NCI-H2227 treated with DMSO at 0.1 percent for 48 hours (cell line): ENCODE measurements around the gene AGPAT3.

Experiments
- DNase-seq: peaks from one replicate; lab custom pipeline; 2025; lab: John Stamatoyannopoulos, UW

Gene AGPAT3

DNA sequence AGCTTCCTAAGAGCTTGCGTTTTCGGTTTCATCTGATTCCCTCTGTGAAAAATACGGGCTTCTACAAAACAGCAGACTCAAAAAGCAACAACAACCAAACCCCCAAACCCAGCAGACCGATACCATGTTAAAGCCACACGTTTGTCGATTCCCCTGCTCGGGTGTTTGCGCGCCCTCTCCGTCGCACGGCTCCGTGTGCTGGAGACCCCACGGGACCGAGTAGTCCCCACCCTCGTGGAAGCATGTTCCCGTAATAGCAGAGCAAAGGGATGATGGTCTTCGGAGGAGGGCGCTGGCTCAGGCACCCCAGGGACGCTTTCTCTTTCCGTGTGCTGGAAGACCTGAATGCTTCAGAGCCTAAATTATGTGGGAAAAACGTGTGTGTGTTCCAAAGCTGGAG lies 42.7 kb downstream of the AGPAT3 start:
- DNase-seq, result no peak

GRCh38 chr21:43908167-43908566 lies 43.1 kb downstream of the AGPAT3 start:
- DNase-seq, result no peak

GRCh38 chr21:43909741-43910400 lies 44.8 kb downstream of the AGPAT3 start:
- DNase-seq, result no peak

- no peak for DNase-seq
Measured at GRCh38 chr21:43910460-43910859, 45.4 kb downstream of the AGPAT3 start.

GRCh38 chr21:43911015-43911934 lies 46.3 kb downstream of the AGPAT3 start:
- no peak for DNase-seq

- DNase-seq, result no peak
Measured at GRCh38 chr21:43911935-43912487, 47.0 kb downstream of the AGPAT3 start.

- no peak for DNase-seq
Measured at GRCh38 chr21:43912500-43912899, 47.5 kb downstream of the AGPAT3 start.

GRCh38 chr21:43912910-43913309 lies 47.9 kb downstream of the AGPAT3 start:
- no peak for DNase-seq

- DNase-seq, result peak; percentile 25
Measured at GRCh38 chr21:43913928-43914327, 48.9 kb downstream of the AGPAT3 start.

GRCh38 chr21:43916076-43916475 lies 51.1 kb downstream of the AGPAT3 start:
- DNase-seq, result no peak

GRCh38 chr21:43916691-43917514 lies 51.9 kb downstream of the AGPAT3 start:
- DNase-seq, result no peak

DNA sequence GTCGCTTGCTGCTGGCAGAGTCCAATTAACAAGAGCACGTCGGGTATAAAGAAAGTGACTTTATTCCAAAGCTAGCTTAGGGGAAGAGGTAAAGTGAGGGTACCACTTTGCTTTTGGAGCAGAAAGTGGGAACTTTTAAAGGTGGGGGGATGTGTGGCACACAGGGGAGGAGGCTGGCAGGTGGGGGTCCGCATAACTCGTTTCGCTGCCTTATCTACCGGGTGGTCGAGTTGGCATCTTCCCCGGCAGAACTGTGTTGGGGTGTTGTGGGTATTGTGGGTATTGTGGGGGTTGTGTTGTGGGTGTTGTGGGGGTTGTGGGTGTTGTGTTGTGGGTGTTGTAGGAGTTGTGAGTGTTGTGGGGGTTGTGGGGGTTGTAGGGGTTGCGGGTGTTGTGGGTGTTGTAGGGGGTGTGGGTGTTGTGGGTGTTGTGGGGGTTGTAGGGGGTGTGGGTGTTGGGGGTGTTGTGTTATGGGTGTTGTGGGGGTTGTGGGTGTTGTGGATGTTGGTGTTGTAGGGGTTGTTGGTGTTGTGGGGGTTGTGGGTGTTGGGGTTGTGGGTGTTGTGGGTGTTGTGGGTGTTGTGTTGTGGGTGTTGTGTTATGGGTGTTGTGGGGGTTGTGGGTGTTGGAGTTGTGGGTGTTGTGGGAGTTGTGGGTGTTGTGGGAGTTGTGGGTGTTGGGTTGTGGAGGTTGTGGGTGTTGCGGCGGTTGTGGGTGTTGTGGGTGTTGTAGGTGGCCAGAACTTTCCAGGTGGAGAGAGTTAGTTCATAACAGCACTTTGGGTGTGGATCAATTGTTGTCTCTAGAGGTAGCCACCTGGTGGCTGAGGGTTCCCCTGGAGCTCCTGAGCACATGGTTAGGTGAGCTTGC lies 52.7 kb downstream of the AGPAT3 start:
- DNase-seq, result no peak

- DNase-seq, result no peak
Measured at GRCh38 chr21:43918385-43918947, 53.4 kb downstream of the AGPAT3 start.

DNA sequence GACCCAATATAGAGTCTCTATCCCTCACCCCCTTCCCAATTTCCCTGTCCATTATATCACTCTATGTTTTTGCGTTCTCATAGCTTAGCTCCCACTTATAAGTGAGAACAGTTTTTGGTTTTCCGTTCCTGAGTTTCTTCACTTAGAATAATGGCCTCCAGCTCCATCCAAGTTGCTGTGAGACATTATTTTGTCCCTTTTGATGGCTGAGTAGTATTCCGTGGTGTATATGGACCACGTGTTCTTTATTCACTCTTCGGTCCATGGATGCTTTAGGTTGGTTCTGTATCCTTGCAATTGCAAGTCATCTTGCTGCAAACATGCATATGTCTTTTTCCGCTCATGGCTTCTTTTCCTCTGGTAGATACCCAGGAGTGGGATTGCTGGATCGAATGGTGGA lies 54.3 kb downstream of the AGPAT3 start:
- no peak for DNase-seq

DNA sequence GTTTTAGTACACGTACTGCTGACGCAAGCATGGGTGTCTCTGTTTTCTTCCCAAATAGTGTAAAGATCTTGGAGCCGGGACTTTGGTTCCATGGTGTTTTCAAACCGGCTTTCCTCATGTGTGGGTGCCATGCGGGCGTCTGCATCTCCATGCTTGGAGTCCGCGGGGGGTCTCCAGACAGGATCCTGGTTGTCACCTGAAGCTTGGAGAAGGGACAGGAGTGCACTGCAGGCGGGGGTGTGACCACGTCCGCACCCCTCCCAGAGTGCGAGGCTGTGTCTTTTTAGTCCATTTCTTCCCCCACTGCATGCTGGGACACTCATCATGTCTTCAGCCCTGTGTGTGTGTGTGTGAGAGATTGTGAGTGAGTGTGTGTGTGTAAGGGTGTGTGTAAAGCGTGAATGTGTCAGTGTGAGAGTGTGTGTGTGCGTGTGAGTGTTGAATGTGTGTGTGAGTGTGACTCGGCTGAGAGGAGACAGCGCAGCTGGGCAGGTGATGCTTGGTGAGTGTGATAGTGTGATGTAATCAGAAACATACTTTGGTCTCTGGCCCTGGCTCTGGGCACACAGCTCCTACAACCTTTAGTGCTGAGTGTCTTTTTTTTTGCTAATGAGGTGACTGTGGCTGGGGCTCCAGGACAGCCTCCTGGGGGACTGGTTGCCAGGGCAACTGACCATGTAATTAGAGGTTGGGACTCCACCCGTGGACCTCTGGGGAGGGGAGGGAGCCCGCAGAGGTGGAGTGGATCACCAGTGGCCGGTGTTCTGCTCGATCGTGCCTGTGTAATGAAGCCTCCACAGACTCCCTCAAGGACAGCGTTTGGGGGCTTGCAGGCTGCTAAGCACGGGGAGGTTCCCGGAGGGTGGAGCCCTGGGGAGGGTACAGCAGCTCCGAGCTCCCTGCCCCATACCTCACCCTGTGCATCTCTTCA lies 55.1 kb downstream of the AGPAT3 start:
- DNase-seq, result peak; percentile 55

DNA sequence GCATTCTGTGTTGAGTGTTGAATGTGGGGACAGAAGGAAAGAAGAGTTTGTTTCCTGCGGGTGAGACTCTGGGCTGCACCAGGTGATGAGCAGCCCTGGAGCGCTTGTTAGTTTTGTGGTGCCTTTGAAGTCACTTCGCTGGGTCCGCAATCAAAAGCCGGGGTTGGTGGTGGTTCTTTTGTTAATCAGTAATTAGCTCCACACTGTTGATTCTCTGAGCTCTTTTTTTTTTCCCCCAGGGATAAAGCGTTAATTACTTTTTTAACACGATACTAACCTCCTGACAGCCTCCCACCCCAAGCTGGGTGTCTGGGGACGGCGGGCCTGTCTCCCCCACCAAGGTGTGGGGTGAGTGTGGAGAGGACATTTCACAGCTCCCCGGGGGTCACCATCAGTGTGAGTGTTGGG lies 56.6 kb downstream of the AGPAT3 start:
- no peak for DNase-seq

- no peak for DNase-seq
Measured at GRCh38 chr21:43921979-43922945, 57.2 kb downstream of the AGPAT3 start.

DNA sequence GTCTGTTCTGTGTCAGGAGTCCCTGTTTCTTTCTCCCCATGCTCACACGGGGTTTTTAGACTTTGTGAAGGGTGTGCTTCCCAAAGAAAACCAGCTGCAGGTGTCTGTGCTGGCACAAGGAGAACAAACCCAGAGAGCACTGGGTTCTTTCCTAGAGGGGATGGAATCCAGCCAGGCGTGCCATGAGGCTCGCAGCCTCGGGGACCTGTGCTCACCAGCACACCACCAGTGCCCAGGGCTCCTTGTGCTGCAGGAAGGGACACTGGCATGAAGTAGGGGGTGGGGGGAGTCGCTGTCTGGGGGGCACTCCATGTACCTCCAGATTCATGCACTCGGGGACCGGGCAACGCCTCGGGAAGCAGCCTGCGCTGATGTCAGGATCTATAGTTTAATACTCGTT lies 57.9 kb downstream of the AGPAT3 start:
- no peak for DNase-seq

GRCh38 chr21:43923391-43923790 lies 58.4 kb downstream of the AGPAT3 start:
- no peak for DNase-seq
